Measurements from ENCODE around the gene PIH1D1. TPM values are rescaled to one million over a fixed set of nuclear protein-coding genes. Genes with fewer than 3 reads are reported as not detected.
A peak's percentile ranks its signal among the peaks of the same experiment; 100 is the strongest.

The PIH1D1 gene
- total and polyA plus RNA-seq, 2 experiments from 2014 or later = 103 to 164 TPM

DNA sequence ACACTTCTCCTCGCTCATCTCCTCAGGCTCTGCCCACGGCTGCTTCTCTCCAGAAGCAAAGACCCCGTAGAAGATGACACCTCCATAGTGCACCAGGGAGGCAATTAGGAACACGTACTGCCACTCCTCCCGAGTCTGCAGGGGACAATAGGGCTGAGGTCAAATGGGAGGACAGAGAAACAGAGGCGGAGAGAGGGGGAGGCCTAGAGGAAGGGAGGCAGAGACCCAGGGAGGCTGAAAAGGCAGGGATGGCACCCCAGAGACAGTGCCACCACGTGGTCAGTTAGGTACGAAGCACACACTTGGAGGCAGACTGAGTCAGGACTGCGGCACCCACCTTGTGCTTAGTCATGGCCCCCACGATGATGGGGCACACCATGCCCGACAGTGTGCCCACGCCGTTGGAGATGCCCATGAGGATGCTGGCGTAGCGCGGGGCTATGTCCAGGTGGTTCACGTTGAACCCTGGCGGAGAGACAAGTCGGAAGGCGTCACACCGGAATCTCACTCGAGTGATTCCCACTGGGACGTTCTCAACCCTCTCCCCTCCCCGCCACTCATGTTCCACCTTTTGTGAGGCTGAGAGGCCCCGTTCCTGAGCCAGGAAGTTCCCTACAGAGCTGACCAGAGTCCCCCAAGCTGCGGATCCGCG is 20.8 kb downstream of the PIH1D1 start:
- TF ChIP-seq, protein P1, sequence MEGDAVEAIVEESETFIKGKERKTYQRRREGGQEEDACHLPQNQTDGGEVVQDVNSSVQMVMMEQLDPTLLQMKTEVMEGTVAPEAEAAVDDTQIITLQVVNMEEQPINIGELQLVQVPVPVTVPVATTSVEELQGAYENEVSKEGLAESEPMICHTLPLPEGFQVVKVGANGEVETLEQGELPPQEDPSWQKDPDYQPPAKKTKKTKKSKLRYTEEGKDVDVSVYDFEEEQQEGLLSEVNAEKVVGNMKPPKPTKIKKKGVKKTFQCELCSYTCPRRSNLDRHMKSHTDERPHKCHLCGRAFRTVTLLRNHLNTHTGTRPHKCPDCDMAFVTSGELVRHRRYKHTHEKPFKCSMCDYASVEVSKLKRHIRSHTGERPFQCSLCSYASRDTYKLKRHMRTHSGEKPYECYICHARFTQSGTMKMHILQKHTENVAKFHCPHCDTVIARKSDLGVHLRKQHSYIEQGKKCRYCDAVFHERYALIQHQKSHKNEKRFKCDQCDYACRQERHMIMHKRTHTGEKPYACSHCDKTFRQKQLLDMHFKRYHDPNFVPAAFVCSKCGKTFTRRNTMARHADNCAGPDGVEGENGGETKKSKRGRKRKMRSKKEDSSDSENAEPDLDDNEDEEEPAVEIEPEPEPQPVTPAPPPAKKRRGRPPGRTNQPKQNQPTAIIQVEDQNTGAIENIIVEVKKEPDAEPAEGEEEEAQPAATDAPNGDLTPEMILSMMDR (conservative IDR thresholded peaks at IDR 0.05; ENCODE audit: low read depth in 2 of 2) = peak; percentile 55 to 82
- no peak for TF ChIP-seq EZH2 (IDR thresholded peaks at IDR 0.05; ENCODE audit: low read depth, unreplicated experiment)
- H3K36me3 Mint-ChIP-seq (ENCODE audit: low read depth) = peaks cover 5% of the 10 kb centered on the region
- Histone ChIP-seq H3K4me2 (no peak overlapping the region), H3K27me3 (ENCODE audit: insufficient read depth) (peaks cover 72% of the 10 kb centered on the region), H3K79me2 (replicated peaks; ENCODE audit: insufficient read depth) (no peaks in the 10 kb centered on the region), H3F3A (replicated peaks; ENCODE audit: low read depth) (peaks cover 40% of the 10 kb centered on the region), H3K9me2 (ENCODE audit: insufficient read depth) (no peaks in the 10 kb centered on the region), H3K36me3 (ENCODE audit: insufficient read depth) (no peaks in the 10 kb centered on the region), H2AFZ (no peak overlapping the region), H3K27ac (ENCODE audit: low read depth) (no peak overlapping the region), H4K20me1 (replicated peaks; ENCODE audit: insufficient read depth) (no peaks in the 10 kb centered on the region), H3K4me1 (ENCODE audit: insufficient read depth) (peaks cover 37% of the 10 kb centered on the region), H3K4me3 (no peak overlapping the region)
- peak overlapping the region; percentile 38; the same call in 2 of the 3 replicates for H3K4me3 Mint-ChIP-seq
- peaks cover 64% of the 10 kb centered on the region for H3K27me3 Mint-ChIP-seq (ENCODE audit: insufficient read depth, low read depth, poor library complexity)
- DNase-seq (ENCODE audit: low spot score) = no peak
- no peak for ATAC-seq
- H3K27ac Mint-ChIP-seq = no peak overlapping the region
- peaks cover 52% of the 10 kb centered on the region for H3K4me1 Mint-ChIP-seq
- peaks cover 13% of the 10 kb centered on the region; the same call in 2 of the 3 replicates for H3K9me3 Mint-ChIP-seq

DNA sequence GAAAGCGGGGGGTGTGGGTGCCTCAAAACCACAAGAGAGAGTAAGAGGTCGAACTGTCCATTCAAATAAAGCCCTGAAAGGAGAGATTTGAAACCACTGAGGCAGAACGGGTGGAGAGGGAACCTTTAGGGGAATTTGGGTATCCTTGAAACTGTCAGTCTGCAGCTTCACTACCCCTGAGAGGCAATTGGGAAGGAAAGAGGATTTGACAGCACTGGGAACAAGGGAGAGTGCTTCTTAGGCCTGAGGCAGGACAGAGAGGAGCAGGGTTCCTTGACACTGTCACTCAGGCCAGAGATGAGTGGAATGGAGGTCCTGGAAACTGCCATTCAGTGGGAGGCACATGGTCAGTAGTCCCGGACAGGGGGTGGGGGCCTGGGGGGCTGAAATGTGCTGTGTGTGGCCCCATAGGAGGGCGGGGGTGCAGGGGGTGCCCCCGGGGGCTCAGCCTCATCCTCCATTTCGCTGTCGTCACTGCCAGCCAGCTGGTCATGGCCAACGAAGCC is 21.4 kb downstream of the PIH1D1 start:
- Histone ChIP-seq H3K79me2 (replicated peaks; ENCODE audit: insufficient read depth) (no peaks in the 10 kb centered on the region), H3K4me2 (no peak overlapping the region), H4K20me1 (replicated peaks; ENCODE audit: insufficient read depth) (no peaks in the 10 kb centered on the region), H3K27me3 (ENCODE audit: insufficient read depth) (peaks cover 78% of the 10 kb centered on the region), H3K4me1 (ENCODE audit: insufficient read depth) (peaks cover 42% of the 10 kb centered on the region), H3F3A (replicated peaks; ENCODE audit: low read depth) (peaks cover 41% of the 10 kb centered on the region), H3K36me3 (ENCODE audit: insufficient read depth) (no peaks in the 10 kb centered on the region), H3K4me3 (no peak overlapping the region), H2AFZ (no peak overlapping the region), H3K9me2 (ENCODE audit: insufficient read depth) (no peaks in the 10 kb centered on the region), H3K27ac (ENCODE audit: low read depth) (no peak overlapping the region)
- ATAC-seq (no peak), DNase-seq (ENCODE audit: low spot score) (no peak)
- Mint-ChIP-seq H3K27ac (no peak overlapping the region), H3K4me1 (peaks cover 55% of the 10 kb centered on the region), H3K9me3 (peaks cover 13% of the 10 kb centered on the region; the same call in 2 of the 3 replicates), H3K27me3 (ENCODE audit: insufficient read depth, low read depth, poor library complexity) (peaks cover 70% of the 10 kb centered on the region), H3K4me3 (peak overlapping the region; percentile 29; the same call in 1 of the 3 replicates), H3K36me3 (ENCODE audit: low read depth) (peaks cover 5% of the 10 kb centered on the region)
- no peak for TF ChIP-seq STAT1 (IDR thresholded peaks at IDR 0.05; ENCODE audit: unreplicated experiment)

DNA sequence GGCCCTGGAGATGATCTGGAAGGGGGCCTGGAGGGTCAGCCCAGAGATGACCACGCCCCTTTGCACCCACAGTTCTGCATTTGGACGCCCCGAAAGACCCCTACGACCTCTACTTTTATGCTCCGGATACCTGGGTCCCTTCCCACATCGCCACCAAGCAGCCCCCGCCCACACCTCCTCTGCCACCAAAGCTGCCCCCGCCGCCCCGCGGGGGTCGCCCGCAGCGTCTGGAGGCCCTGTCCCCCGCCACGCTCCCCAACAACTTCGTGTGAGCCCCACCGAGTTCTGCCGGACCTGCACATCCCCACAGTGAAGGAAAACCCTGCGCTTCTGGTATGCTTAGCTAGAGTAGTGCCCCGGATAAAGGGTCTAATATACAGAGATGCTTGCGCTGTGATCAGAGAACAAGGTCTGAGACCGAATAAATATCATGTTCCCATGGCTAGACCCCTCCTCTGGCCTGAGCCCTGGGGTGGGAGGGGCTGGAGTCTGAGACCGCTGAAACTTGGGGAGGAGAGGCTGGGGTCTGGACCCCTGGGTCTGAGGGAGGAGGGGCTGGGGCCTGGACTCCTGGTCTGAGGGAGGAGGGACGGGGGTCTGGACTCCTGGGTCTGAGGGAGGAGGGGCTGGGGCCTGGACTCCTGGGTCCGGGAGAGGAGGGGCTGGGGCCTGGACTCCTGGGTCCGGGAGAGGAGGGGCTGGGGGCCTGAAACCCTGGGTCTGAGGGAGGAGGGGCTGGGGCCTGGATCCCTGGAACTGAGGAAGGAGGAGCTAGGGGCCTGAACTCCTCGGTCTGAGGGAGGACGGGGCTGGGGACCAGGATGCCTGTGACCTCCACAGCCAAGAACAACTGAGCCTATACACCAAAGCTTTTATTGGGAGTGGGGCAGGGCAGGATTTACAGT is 22.8 kb downstream of the PIH1D1 start:
- H3K4me2 ChIP-seq = peak overlapping the region; percentile 98
- ATAC-seq (peak; percentile 1), DNase-seq (ENCODE audit: low spot score) (no peak)
- H3K27ac ChIP-seq (ENCODE audit: low read depth) = no peak overlapping the region
- H3K4me3 Mint-ChIP-seq = peak overlapping the region; percentile 81
- peaks cover 76% of the 10 kb centered on the region for H3K27me3 Mint-ChIP-seq (ENCODE audit: insufficient read depth, low read depth, poor library complexity)
- H3F3A ChIP-seq (replicated peaks; ENCODE audit: low read depth) = peaks cover 39% of the 10 kb centered on the region
- H3K9me3 Mint-ChIP-seq = peaks cover 13% of the 10 kb centered on the region; the same call in 2 of the 3 replicates
- no peaks in the 10 kb centered on the region for H4K20me1 ChIP-seq (replicated peaks; ENCODE audit: insufficient read depth)
- peaks cover 81% of the 10 kb centered on the region for H3K27me3 ChIP-seq (ENCODE audit: insufficient read depth)
- peaks cover 57% of the 10 kb centered on the region for H3K4me1 Mint-ChIP-seq
- H3K4me1 ChIP-seq (ENCODE audit: insufficient read depth) = peaks cover 44% of the 10 kb centered on the region
- peak overlapping the region; percentile 90; the same call in 1 of the 2 replicates for H2AFZ ChIP-seq
- H3K27ac Mint-ChIP-seq = peak overlapping the region; percentile 45; the same call in 1 of the 2 replicates
- H3K79me2 ChIP-seq (replicated peaks; ENCODE audit: insufficient read depth) = no peaks in the 10 kb centered on the region
- H3K36me3 Mint-ChIP-seq (ENCODE audit: low read depth) = peaks cover 5% of the 10 kb centered on the region
- peak overlapping the region; percentile 82 for H3K4me3 ChIP-seq
- H3K36me3 ChIP-seq (ENCODE audit: insufficient read depth) = no peaks in the 10 kb centered on the region
- no peaks in the 10 kb centered on the region for H3K9me2 ChIP-seq (ENCODE audit: insufficient read depth)
- TF ChIP-seq POLR2AphosphoS5 (IDR thresholded peaks at IDR 0.05; ENCODE audit: low read depth) = no peak
- no peak for TF ChIP-seq EZH2phosphoT487 (IDR thresholded peaks at IDR 0.05; ENCODE audit: unreplicated experiment)
- TF ChIP-seq, protein P2, sequence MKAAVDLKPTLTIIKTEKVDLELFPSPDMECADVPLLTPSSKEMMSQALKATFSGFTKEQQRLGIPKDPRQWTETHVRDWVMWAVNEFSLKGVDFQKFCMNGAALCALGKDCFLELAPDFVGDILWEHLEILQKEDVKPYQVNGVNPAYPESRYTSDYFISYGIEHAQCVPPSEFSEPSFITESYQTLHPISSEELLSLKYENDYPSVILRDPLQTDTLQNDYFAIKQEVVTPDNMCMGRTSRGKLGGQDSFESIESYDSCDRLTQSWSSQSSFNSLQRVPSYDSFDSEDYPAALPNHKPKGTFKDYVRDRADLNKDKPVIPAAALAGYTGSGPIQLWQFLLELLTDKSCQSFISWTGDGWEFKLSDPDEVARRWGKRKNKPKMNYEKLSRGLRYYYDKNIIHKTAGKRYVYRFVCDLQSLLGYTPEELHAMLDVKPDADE (IDR thresholded peaks at IDR 0.05) = no peak
- no peak for TF ChIP-seq JUNB (IDR thresholded peaks at IDR 0.05; ENCODE audit: unreplicated experiment)

Measured in GM23338 (cell line).